Activated naive CD8-positive, alpha-beta T cell treated with anti-CD3 and anti-CD28 coated beads for 36 hours (primary cell): ENCODE results near the gene CBFA2T3. TPM values are rescaled to one million over a fixed set of nuclear protein-coding genes. Genes with fewer than 3 reads are reported as not detected.

Experiments used
- DNase-seq: peaks from one replicate; pipeline ENCODE4 v3.0.0; 2021
- H3K27ac Mint-ChIP-seq: one replicate; pipeline ENCODE4 v1.8.0; 2022; ENCODE audit warnings: mild to moderate bottlenecking, moderate library complexity, mixed read lengths
- H3K27me3 Mint-ChIP-seq: one replicate; pipeline ENCODE4 v1.8.0; 2022; ENCODE audit warnings: mild to moderate bottlenecking, mixed read lengths
- H3K36me3 Mint-ChIP-seq: one replicate; pipeline ENCODE4 v1.8.0; 2021; ENCODE audit warnings: mild to moderate bottlenecking, mixed read lengths
- H3K4me1 Mint-ChIP-seq: one replicate; pipeline ENCODE4 v1.8.0; 2021; ENCODE audit warnings: mixed read lengths
- H3K4me3 Mint-ChIP-seq: one replicate; pipeline ENCODE4 v1.8.0; 2022; ENCODE audit warnings: mild to moderate bottlenecking, moderate library complexity, mixed read lengths
- H3K9me3 Mint-ChIP-seq: one replicate; pipeline ENCODE4 v1.8.0; 2022; ENCODE audit warnings: mixed read lengths
- total RNA-seq, 2 experiments: library from RNA; stranded (reverse); gene quantifications; one replicate each; pipeline ENCODE4 v1.2.3, GENCODE V29; 2021

CBFA2T3 gene
- total RNA-seq, 2 experiments from 2014 or later = 0.28 to 0.56 TPM

DNA sequence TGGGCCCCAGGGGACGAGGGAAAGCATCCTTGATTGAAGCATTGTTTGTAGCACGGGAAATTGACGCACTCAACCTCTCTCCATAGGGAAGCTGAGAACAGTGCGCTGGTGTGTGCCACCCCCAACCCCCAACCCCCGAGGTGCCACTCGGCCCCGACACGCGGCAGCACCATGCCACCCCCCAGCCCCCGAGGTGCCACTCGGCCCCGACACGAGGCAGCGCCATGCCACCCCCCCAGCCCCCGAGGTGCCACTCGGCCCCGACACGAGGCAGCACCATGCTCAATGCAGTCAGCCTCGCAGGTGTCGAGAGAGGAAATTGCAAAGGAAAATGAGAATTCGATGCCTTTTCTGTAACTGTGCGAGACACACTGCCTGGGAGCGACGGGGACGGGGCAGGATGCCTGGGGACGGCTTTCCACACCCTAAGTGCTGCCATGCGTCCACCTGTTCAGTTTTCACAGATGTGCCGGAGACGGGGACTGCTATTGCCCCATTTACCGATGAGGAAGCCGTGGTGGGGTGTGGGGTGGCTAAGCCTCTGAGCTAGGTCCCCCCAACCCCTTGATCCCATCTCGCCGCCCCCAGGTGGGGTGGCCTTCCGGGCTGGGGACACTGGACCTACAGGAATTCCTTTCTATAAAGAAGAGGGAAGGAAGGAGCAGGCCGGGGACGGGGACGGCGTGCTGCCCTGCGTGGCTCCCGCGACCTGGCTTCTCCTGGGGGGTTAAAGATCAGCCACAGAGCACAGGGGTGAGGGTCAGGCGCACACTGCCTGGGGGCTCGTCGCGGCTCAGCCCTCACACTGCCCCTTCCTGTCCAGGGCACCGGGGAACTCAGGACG, 9.8 kb downstream of the CBFA2T3 start:
- no peak for DNase-seq
- no peak overlapping the region for H3K27ac Mint-ChIP-seq
- no peaks in the 10 kb centered on the region for H3K9me3 Mint-ChIP-seq
- H3K4me1 Mint-ChIP-seq = peaks cover 3% of the 10 kb centered on the region
- H3K27me3 Mint-ChIP-seq = peaks cover 1% of the 10 kb centered on the region
- no peak overlapping the region for H3K4me3 Mint-ChIP-seq
- no peaks in the 10 kb centered on the region for H3K36me3 Mint-ChIP-seq

GRCh38 chr16:88965826-88966480, 11.1 kb downstream of the CBFA2T3 start:
- peaks cover 7% of the 10 kb centered on the region for H3K27me3 Mint-ChIP-seq
- no peaks in the 10 kb centered on the region for H3K36me3 Mint-ChIP-seq
- H3K4me1 Mint-ChIP-seq = peaks cover 3% of the 10 kb centered on the region
- no peaks in the 10 kb centered on the region for H3K9me3 Mint-ChIP-seq
- no peak for DNase-seq
- H3K4me3 Mint-ChIP-seq = no peak overlapping the region
- H3K27ac Mint-ChIP-seq = no peak overlapping the region

DNA sequence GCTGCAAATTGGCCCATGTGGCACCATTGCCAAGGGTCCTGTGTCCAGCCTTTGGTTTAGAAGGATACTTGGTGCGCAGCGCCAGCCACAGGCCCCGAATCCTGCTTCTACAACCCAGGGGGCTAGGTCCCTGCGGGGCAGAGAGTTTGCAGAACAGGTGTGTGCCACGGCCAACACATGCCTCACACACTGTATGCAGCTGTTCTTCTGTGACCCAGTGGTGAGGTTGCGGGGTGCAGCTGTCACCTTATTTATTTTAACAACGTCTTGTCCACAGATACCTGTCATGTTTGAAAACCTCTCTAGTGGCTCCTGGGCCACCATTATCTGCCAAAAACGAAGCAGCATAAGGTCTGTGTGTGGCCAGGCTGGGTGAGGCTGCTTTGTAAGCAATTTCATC, 11.6 kb downstream of the CBFA2T3 start:
- DNase-seq = no peak
- Mint-ChIP-seq H3K27ac (no peak overlapping the region), H3K4me3 (no peak overlapping the region)

DNA sequence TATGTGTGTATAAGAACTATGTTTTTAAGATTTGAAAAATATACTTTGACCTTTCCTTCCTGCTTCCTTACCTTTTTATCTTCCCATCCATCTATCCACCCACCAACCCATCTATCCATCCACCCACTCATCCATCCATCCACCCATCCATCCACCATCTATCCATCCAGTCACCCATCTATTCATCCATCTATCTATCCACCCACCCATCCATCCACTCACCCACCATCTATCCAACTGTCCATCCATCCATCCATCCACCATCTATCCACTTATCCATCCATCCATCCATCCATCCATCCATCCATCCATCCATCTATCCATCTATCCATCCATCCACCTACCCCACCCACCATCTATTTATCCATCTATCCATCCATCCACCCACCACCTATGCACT, 12.4 kb downstream of the CBFA2T3 start:
- Mint-ChIP-seq H3K9me3 (no peaks in the 10 kb centered on the region), H3K4me1 (peaks cover 3% of the 10 kb centered on the region), H3K4me3 (no peak overlapping the region), H3K27ac (no peak overlapping the region), H3K27me3 (peaks cover 15% of the 10 kb centered on the region), H3K36me3 (no peaks in the 10 kb centered on the region)
- DNase-seq = no peak

More for the DNA sequence above, 11.6 kb downstream of the CBFA2T3 start:
- H3K27me3 Mint-ChIP-seq = peaks cover 9% of the 10 kb centered on the region
- H3K9me3 Mint-ChIP-seq = no peaks in the 10 kb centered on the region
- H3K36me3 Mint-ChIP-seq = no peaks in the 10 kb centered on the region
- peaks cover 3% of the 10 kb centered on the region for H3K4me1 Mint-ChIP-seq

DNA sequence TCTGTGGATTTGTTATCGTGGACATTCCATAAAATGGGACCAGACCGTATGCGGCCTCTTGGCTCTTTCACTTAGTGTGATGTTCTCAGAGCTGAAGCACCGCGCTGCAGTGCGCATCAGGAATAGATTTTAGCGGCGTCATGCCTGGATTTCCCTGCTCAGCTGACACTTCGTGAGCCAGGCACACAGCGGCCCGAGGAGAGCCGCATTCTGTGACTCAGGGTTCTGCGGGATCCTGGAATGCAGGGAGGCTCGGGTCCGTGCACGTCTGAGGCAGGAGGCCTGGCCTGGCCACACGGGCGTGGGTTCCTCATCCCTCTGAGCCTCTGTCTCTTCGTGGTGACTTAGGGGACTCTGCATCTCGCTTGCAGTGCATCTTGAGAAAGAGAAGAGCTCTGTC, 13.4 kb downstream of the CBFA2T3 start:
- Mint-ChIP-seq H3K27ac (no peak overlapping the region), H3K27me3 (peaks cover 25% of the 10 kb centered on the region)
- DNase-seq = no peak

GRCh38 chr16:88962478-88963152, 14.4 kb downstream of the CBFA2T3 start:
- Mint-ChIP-seq H3K27me3 (peaks cover 34% of the 10 kb centered on the region), H3K4me3 (no peak overlapping the region), H3K27ac (no peak overlapping the region)

More for the DNA sequence above, 13.4 kb downstream of the CBFA2T3 start:
- H3K4me1 Mint-ChIP-seq = peaks cover 3% of the 10 kb centered on the region
- H3K36me3 Mint-ChIP-seq = no peaks in the 10 kb centered on the region
- H3K4me3 Mint-ChIP-seq = no peak overlapping the region
- no peaks in the 10 kb centered on the region for H3K9me3 Mint-ChIP-seq

DNA sequence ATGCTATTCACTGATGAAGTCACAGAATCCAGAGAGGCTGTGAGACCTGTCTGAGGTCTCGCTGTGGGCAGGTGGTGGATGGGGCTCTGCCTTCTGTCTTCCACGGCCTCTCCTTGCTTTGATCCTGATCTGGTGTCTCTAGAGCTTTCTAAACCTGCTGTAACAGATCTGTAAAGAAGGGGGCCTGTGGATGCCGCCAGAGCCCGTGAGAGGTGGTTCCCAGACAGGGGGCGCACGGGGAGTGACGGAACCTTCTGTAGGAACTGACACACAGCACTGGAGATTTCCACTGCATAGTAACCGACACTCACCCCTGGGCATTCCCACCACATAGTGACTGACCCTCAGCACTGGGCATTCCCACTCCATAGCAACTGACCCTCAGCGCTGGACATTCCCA, 16.0 kb downstream of the CBFA2T3 start:
- Mint-ChIP-seq H3K4me1 (peaks cover 15% of the 10 kb centered on the region), H3K4me3 (no peak overlapping the region), H3K27ac (no peak overlapping the region), H3K27me3 (peaks cover 42% of the 10 kb centered on the region), H3K36me3 (no peaks in the 10 kb centered on the region), H3K9me3 (no peaks in the 10 kb centered on the region)
- DNase-seq = no peak

More at GRCh38 chr16:88962478-88963152, 14.4 kb downstream of the CBFA2T3 start:
- DNase-seq = no peak
- no peaks in the 10 kb centered on the region for H3K9me3 Mint-ChIP-seq
- H3K4me1 Mint-ChIP-seq = peaks cover 8% of the 10 kb centered on the region
- no peaks in the 10 kb centered on the region for H3K36me3 Mint-ChIP-seq

GRCh38 chr16:88960516-88960915, 16.5 kb downstream of the CBFA2T3 start:
- H3K4me3 Mint-ChIP-seq = no peak overlapping the region

GRCh38 chr16:88959022-88959421, 18.0 kb downstream of the CBFA2T3 start:
- DNase-seq = no peak
- peaks cover 42% of the 10 kb centered on the region for H3K27me3 Mint-ChIP-seq
- H3K27ac Mint-ChIP-seq = no peak overlapping the region
- H3K4me3 Mint-ChIP-seq = no peak overlapping the region
- H3K36me3 Mint-ChIP-seq = no peaks in the 10 kb centered on the region
- H3K4me1 Mint-ChIP-seq = peaks cover 15% of the 10 kb centered on the region
- H3K9me3 Mint-ChIP-seq = no peaks in the 10 kb centered on the region

More at GRCh38 chr16:88960516-88960915, 16.5 kb downstream of the CBFA2T3 start:
- no peaks in the 10 kb centered on the region for H3K36me3 Mint-ChIP-seq
- H3K27ac Mint-ChIP-seq = no peak overlapping the region
- H3K9me3 Mint-ChIP-seq = no peaks in the 10 kb centered on the region
- peaks cover 42% of the 10 kb centered on the region for H3K27me3 Mint-ChIP-seq
- DNase-seq = no peak
- peaks cover 15% of the 10 kb centered on the region for H3K4me1 Mint-ChIP-seq

DNA sequence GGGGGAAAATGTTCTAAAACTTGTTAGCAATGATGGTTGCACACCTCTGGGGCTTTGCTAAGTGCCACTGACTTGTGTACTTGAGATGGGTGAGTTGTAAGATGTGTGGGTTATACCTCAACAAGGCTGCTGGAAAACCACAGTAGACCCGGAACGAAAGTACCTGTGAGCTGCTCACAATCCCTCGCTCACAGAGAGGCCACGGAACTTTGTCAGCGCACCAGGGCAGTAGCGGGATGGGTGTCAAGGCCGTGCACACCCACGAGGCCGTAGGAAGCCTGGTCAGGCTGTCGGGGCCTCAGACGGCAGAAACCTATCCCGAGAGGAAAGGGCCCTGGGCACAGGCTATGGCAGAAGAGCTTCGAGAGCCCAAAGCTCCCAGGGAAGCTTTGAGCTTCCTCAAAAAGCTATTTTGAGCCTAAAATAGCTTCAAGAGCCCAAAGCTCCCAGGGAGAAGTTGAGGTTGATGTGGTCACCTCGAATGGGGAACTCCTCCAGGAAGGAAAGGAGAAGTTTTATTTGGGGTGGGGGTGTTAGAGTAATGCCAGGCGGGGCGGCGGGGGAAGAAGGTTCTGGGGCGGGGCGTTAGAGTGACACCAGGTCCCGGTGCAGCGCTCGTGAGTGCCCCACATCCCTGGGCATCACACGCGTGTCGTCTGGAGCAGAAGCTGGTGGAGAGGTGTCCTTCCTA, 19.0 kb downstream of the CBFA2T3 start:
- DNase-seq = no peak
- no peaks in the 10 kb centered on the region for H3K36me3 Mint-ChIP-seq
- H3K27me3 Mint-ChIP-seq = peaks cover 42% of the 10 kb centered on the region
- no peak overlapping the region for H3K27ac Mint-ChIP-seq
- H3K4me1 Mint-ChIP-seq = peaks cover 15% of the 10 kb centered on the region
- peak overlapping the region; percentile 12 for H3K4me3 Mint-ChIP-seq
- H3K9me3 Mint-ChIP-seq = no peaks in the 10 kb centered on the region

- Mint-ChIP-seq H3K27ac (no peak overlapping the region), H3K27me3 (peaks cover 45% of the 10 kb centered on the region), H3K4me3 (no peak overlapping the region)
Measured at GRCh38 chr16:88957433-88957767, 19.6 kb downstream of the CBFA2T3 start.

GRCh38 chr16:88956546-88957432, 20.2 kb downstream of the CBFA2T3 start:
- peaks cover 15% of the 10 kb centered on the region for H3K4me1 Mint-ChIP-seq
- DNase-seq = no peak
- H3K9me3 Mint-ChIP-seq = no peaks in the 10 kb centered on the region
- no peaks in the 10 kb centered on the region for H3K36me3 Mint-ChIP-seq
- H3K27me3 Mint-ChIP-seq = peaks cover 40% of the 10 kb centered on the region
- no peak overlapping the region for H3K4me3 Mint-ChIP-seq
- no peak overlapping the region for H3K27ac Mint-ChIP-seq

More at GRCh38 chr16:88957433-88957767, 19.6 kb downstream of the CBFA2T3 start:
- no peaks in the 10 kb centered on the region for H3K9me3 Mint-ChIP-seq
- H3K36me3 Mint-ChIP-seq = no peaks in the 10 kb centered on the region
- H3K4me1 Mint-ChIP-seq = peaks cover 15% of the 10 kb centered on the region
- no peak for DNase-seq

GRCh38 chr16:88955906-88956305, 21.1 kb downstream of the CBFA2T3 start:
- Mint-ChIP-seq H3K27ac (no peak overlapping the region), H3K9me3 (no peaks in the 10 kb centered on the region), H3K27me3 (peaks cover 38% of the 10 kb centered on the region), H3K36me3 (no peaks in the 10 kb centered on the region), H3K4me1 (peaks cover 15% of the 10 kb centered on the region), H3K4me3 (no peak overlapping the region)
- DNase-seq = no peak
